HL-60 (cell line): Measurements from ENCODE around the gene SMIM20.

Experiments
- GABPA ChIP-seq: IDR thresholded peaks from 2 replicates; pipeline ENCODE4 v1.6.1; 2012; ENCODE audit warnings: low read depth
- POLR2AphosphoS5 ChIP-seq: IDR thresholded peaks from 2 replicates; pipeline ENCODE4 v1.6.1; 2012; ENCODE audit warnings: low read depth
- SPI1 ChIP-seq: IDR thresholded peaks from 2 replicates; pipeline ENCODE4 v1.6.1; 2012; ENCODE audit warnings: low read depth, mild to moderate bottlenecking, borderline replicate concordance
- TF ChIP-seq, protein P1 (sequence below): IDR thresholded peaks from one replicate; pipeline ENCODE4 v1.5.1; 2011; ENCODE audit warnings: low read length, control low read depth, inconsistent platforms; ENCODE audit not compliant: insufficient read depth
- TF ChIP-seq, protein P2 (sequence below): IDR thresholded peaks from 2 replicates; pipeline ENCODE4 v1.6.1; 2012; ENCODE audit warnings: low read depth; ENCODE audit not compliant: insufficient replicate concordance

GRCh38 chr4:25903900-25904747 lies 9.9 kb upstream of the SMIM20 start:
- no peak for TF ChIP-seq POLR2AphosphoS5
- TF ChIP-seq, protein P1, sequence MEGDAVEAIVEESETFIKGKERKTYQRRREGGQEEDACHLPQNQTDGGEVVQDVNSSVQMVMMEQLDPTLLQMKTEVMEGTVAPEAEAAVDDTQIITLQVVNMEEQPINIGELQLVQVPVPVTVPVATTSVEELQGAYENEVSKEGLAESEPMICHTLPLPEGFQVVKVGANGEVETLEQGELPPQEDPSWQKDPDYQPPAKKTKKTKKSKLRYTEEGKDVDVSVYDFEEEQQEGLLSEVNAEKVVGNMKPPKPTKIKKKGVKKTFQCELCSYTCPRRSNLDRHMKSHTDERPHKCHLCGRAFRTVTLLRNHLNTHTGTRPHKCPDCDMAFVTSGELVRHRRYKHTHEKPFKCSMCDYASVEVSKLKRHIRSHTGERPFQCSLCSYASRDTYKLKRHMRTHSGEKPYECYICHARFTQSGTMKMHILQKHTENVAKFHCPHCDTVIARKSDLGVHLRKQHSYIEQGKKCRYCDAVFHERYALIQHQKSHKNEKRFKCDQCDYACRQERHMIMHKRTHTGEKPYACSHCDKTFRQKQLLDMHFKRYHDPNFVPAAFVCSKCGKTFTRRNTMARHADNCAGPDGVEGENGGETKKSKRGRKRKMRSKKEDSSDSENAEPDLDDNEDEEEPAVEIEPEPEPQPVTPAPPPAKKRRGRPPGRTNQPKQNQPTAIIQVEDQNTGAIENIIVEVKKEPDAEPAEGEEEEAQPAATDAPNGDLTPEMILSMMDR: no peak
- TF ChIP-seq, protein P2, sequence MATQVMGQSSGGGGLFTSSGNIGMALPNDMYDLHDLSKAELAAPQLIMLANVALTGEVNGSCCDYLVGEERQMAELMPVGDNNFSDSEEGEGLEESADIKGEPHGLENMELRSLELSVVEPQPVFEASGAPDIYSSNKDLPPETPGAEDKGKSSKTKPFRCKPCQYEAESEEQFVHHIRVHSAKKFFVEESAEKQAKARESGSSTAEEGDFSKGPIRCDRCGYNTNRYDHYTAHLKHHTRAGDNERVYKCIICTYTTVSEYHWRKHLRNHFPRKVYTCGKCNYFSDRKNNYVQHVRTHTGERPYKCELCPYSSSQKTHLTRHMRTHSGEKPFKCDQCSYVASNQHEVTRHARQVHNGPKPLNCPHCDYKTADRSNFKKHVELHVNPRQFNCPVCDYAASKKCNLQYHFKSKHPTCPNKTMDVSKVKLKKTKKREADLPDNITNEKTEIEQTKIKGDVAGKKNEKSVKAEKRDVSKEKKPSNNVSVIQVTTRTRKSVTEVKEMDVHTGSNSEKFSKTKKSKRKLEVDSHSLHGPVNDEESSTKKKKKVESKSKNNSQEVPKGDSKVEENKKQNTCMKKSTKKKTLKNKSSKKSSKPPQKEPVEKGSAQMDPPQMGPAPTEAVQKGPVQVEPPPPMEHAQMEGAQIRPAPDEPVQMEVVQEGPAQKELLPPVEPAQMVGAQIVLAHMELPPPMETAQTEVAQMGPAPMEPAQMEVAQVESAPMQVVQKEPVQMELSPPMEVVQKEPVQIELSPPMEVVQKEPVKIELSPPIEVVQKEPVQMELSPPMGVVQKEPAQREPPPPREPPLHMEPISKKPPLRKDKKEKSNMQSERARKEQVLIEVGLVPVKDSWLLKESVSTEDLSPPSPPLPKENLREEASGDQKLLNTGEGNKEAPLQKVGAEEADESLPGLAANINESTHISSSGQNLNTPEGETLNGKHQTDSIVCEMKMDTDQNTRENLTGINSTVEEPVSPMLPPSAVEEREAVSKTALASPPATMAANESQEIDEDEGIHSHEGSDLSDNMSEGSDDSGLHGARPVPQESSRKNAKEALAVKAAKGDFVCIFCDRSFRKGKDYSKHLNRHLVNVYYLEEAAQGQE: no peak
- no peak for TF ChIP-seq GABPA
- no peak for TF ChIP-seq SPI1
